ENCODE data around the gene NRP2.

NRP2 gene

GRCh38 chr2:205683502-205684367 is 1.4 kb downstream of the NRP2 start:
- no peak overlapping the region for H2BK120ac ChIP-seq (ENCODE audit: low read depth, low read length)
- H3K4me3 ChIP-seq (ENCODE audit: low read length in 2 of 2) = peak overlapping the region; percentile 60 to 75
- H3K9ac ChIP-seq (ENCODE audit: low read depth, low read length, poor library complexity) = no peak overlapping the region
- no CpG with 5 or more reads among the region's 10 CpGs for WGBS, 2 donors (ENCODE audit: extremely low coverage in 2 of 2, insufficient read length in 2 of 2, insufficient replicate concordance in 1 of 2)
- H3K4ac ChIP-seq (ENCODE audit: low read length) = no peak overlapping the region
- no peaks in the 10 kb centered on the region for H3K79me1 ChIP-seq (ENCODE audit: low read depth, low read length)
- no peak overlapping the region for H3K27ac ChIP-seq (replicated peaks; ENCODE audit: low read length)
- H2AFZ ChIP-seq (ENCODE audit: low read length) = peak overlapping the region; percentile 96
- no peak overlapping the region for H2BK15ac ChIP-seq (ENCODE audit: low read length)
- peaks cover 2 to 25% (median 2%) of the 10 kb centered on the region in 3 experiments for H3K27me3 ChIP-seq (ENCODE audit: control insufficient read depth in 3 of 3, insufficient read depth in 3 of 3, low read depth in 1 of 3, low read length in 3 of 3)
- H3K4me1 ChIP-seq (ENCODE audit: control insufficient read depth in 2 of 2, insufficient read depth in 1 of 2, low read depth in 1 of 2, low read length in 2 of 2) = peaks cover 16 to 23% of the 10 kb centered on the region in 2 donors
- no peak overlapping the region for H3K18ac ChIP-seq (ENCODE audit: low read length)
- no peak overlapping the region for H3K14ac ChIP-seq (ENCODE audit: low read length)
- no peak overlapping the region for H4K8ac ChIP-seq (ENCODE audit: low read depth, low read length)
- H3K4me2 ChIP-seq (ENCODE audit: insufficient read depth, low read length, poor library complexity, severe bottlenecking) = peak overlapping the region; percentile 27
- H3K23ac ChIP-seq (ENCODE audit: low read depth, low read length, poor library complexity) = no peak overlapping the region
- H4K91ac ChIP-seq (ENCODE audit: low read depth, low read length, poor library complexity) = no peak overlapping the region
- no peak overlapping the region for H2AK5ac ChIP-seq (ENCODE audit: low read depth, low read length)
- H2BK12ac ChIP-seq (ENCODE audit: low read length) = no peak overlapping the region
- H3K36me3 ChIP-seq (replicated peaks in 1 of 2; ENCODE audit: control insufficient read depth in 2 of 2, insufficient read depth in 2 of 2, low read length in 2 of 2) = no peaks in the 10 kb centered on the region
- H2BK5ac ChIP-seq (ENCODE audit: low read length) = no peak overlapping the region
- no peak for DNase-seq (ENCODE audit: low spot score)
- H3K9me3 ChIP-seq (replicated peaks in 1 of 2; ENCODE audit: control insufficient read depth in 2 of 2, insufficient read depth in 1 of 2, low read depth in 1 of 2, low read length in 2 of 2) = peaks cover 0 to 4% of the 10 kb centered on the region in 2 donors

GRCh38 chr2:205684871-205685313 is 2.6 kb downstream of the NRP2 start:
- WGBS, 2 donors (ENCODE audit: extremely low coverage in 2 of 2, insufficient read length in 2 of 2, insufficient replicate concordance in 1 of 2) = no CpG with 5 or more reads among the region's 35 CpGs
- peak overlapping the region; percentile 96 for H3K18ac ChIP-seq (ENCODE audit: low read length)
- H3K27ac ChIP-seq (replicated peaks; ENCODE audit: low read length) = no peak overlapping the region

GRCh38 chr2:205685314-205686055 is 3.2 kb downstream of the NRP2 start:
- Histone ChIP-seq H3K27me3 (ENCODE audit: control insufficient read depth in 3 of 3, insufficient read depth in 3 of 3, low read depth in 1 of 3, low read length in 3 of 3) (peaks cover 2 to 25% (median 2%) of the 10 kb centered on the region in 3 experiments), H3K9me3 (replicated peaks in 1 of 2; ENCODE audit: control insufficient read depth in 2 of 2, insufficient read depth in 1 of 2, low read depth in 1 of 2, low read length in 2 of 2) (peaks cover 0 to 4% of the 10 kb centered on the region in 2 donors), H3K79me1 (ENCODE audit: low read depth, low read length) (no peaks in the 10 kb centered on the region), H3K23ac (ENCODE audit: low read depth, low read length, poor library complexity) (peak overlapping the region; percentile 74), H2AFZ (ENCODE audit: low read length) (peak overlapping the region; percentile 96), H2BK12ac (ENCODE audit: low read length) (peak overlapping the region; percentile 50), H2BK120ac (ENCODE audit: low read depth, low read length) (peak overlapping the region; percentile 47), H3K9ac (ENCODE audit: low read depth, low read length, poor library complexity) (peak overlapping the region; percentile 87), H4K91ac (ENCODE audit: low read depth, low read length, poor library complexity) (peak overlapping the region; percentile 65), H2BK15ac (ENCODE audit: low read length) (peak overlapping the region; percentile 93), H2AK5ac (ENCODE audit: low read depth, low read length) (peak overlapping the region; percentile 48), H3K4me3 (ENCODE audit: low read length in 2 of 2) (peak overlapping the region; percentile 60 to 75), H3K4me2 (ENCODE audit: insufficient read depth, low read length, poor library complexity, severe bottlenecking) (peak overlapping the region; percentile 94), H3K4me1 (ENCODE audit: control insufficient read depth in 2 of 2, insufficient read depth in 1 of 2, low read depth in 1 of 2, low read length in 2 of 2) (peaks cover 13 to 23% of the 10 kb centered on the region in 2 donors), H3K4ac (ENCODE audit: low read length) (peak overlapping the region; percentile 40), H2BK5ac (ENCODE audit: low read length) (peak overlapping the region; percentile 67), H3K14ac (ENCODE audit: low read length) (peak overlapping the region; percentile 50), H3K18ac (ENCODE audit: low read length) (peak overlapping the region; percentile 96), H3K27ac (replicated peaks; ENCODE audit: low read length) (no peak overlapping the region), H4K8ac (ENCODE audit: low read depth, low read length) (peak overlapping the region; percentile 83), H3K36me3 (replicated peaks in 1 of 2; ENCODE audit: control insufficient read depth in 2 of 2, insufficient read depth in 2 of 2, low read length in 2 of 2) (no peaks in the 10 kb centered on the region)
- WGBS, 2 donors (ENCODE audit: extremely low coverage in 2 of 2, insufficient read length in 2 of 2, insufficient replicate concordance in 1 of 2) = no CpG with 5 or more reads among the region's 72 CpGs
- DNase-seq (ENCODE audit: low spot score) = no peak

More at GRCh38 chr2:205684871-205685313, 2.6 kb downstream of the NRP2 start:
- no peak for DNase-seq (ENCODE audit: low spot score)
- Histone ChIP-seq H3K9me3 (replicated peaks in 1 of 2; ENCODE audit: control insufficient read depth in 2 of 2, insufficient read depth in 1 of 2, low read depth in 1 of 2, low read length in 2 of 2) (peaks cover 0 to 4% of the 10 kb centered on the region in 2 donors), H3K4me3 (ENCODE audit: low read length in 2 of 2) (peak overlapping the region; percentile 60 to 75), H3K4me2 (ENCODE audit: insufficient read depth, low read length, poor library complexity, severe bottlenecking) (peak overlapping the region; percentile 94), H3K27me3 (ENCODE audit: control insufficient read depth in 3 of 3, insufficient read depth in 3 of 3, low read depth in 1 of 3, low read length in 3 of 3) (peaks cover 2 to 25% (median 2%) of the 10 kb centered on the region in 3 experiments), H2AK5ac (ENCODE audit: low read depth, low read length) (no peak overlapping the region), H2BK12ac (ENCODE audit: low read length) (peak overlapping the region; percentile 50), H3K79me1 (ENCODE audit: low read depth, low read length) (no peaks in the 10 kb centered on the region), H3K9ac (ENCODE audit: low read depth, low read length, poor library complexity) (peak overlapping the region; percentile 87), H3K23ac (ENCODE audit: low read depth, low read length, poor library complexity) (no peak overlapping the region), H3K4ac (ENCODE audit: low read length) (peak overlapping the region; percentile 40), H2AFZ (ENCODE audit: low read length) (peak overlapping the region; percentile 96), H4K91ac (ENCODE audit: low read depth, low read length, poor library complexity) (no peak overlapping the region), H2BK120ac (ENCODE audit: low read depth, low read length) (peak overlapping the region; percentile 47), H3K36me3 (replicated peaks in 1 of 2; ENCODE audit: control insufficient read depth in 2 of 2, insufficient read depth in 2 of 2, low read length in 2 of 2) (no peaks in the 10 kb centered on the region), H2BK5ac (ENCODE audit: low read length) (no peak overlapping the region), H3K4me1 (ENCODE audit: control insufficient read depth in 2 of 2, insufficient read depth in 1 of 2, low read depth in 1 of 2, low read length in 2 of 2) (peaks cover 16 to 23% of the 10 kb centered on the region in 2 donors), H4K8ac (ENCODE audit: low read depth, low read length) (peak overlapping the region; percentile 83), H2BK15ac (ENCODE audit: low read length) (peak overlapping the region; percentile 93), H3K14ac (ENCODE audit: low read length) (peak overlapping the region; percentile 25)

Data from neuronal stem cell (in vitro differentiated cells).